CD14-positive monocyte (primary cell): ENCODE measurements around the gene CCDC87. TPM values are rescaled to one million over a fixed set of nuclear protein-coding genes. Genes with fewer than 3 reads are reported as not detected.
A peak's percentile ranks its signal among the peaks of the same experiment; 100 is the strongest.

ENCODE experiments used
- DNase-seq, 3 donors: peaks; one replicate each; pipeline ENCODE4 v3.0.0-alpha.2; 2011 to 2022
- H2AFZ ChIP-seq: 2 replicates; pipeline ENCODE4 v1.6.0; 2012; ENCODE audit warnings: mild to moderate bottlenecking, low read depth, low read length, inconsistent platforms; ENCODE audit not compliant: insufficient read depth, poor library complexity, severe bottlenecking
- H3K27ac ChIP-seq, 2 donors: 1 replicate in 1 of 2; 2 replicates in 1 of 2; pipeline ENCODE4 v1.5.1; 2012 to 2013; ENCODE audit warnings: low read length in 2 of 2, control low read depth in 1 of 2, inconsistent platforms in 1 of 2, low read depth in 1 of 2, mild to moderate bottlenecking in 1 of 2
- H3K27me3 ChIP-seq, 2 donors: one replicate each; pipeline versions ENCODE4 v1.6.0 to v1.6.1; 2011 to 2013; ENCODE audit warnings: low read length in 2 of 2; ENCODE audit not compliant: control insufficient read depth in 2 of 2, insufficient read depth in 2 of 2
- H3K36me3 ChIP-seq, 2 donors: replicated peaks in 1 of 2; 1 replicate in 1 of 2; 2 replicates in 1 of 2; pipeline versions ENCODE4 v1.5.1 to v1.6.1; 2012 to 2013; ENCODE audit warnings: low read length in 2 of 2, control low read depth in 1 of 2, inconsistent platforms in 1 of 2, mild to moderate bottlenecking in 1 of 2; ENCODE audit not compliant: insufficient read depth in 2 of 2, control insufficient read depth in 1 of 2
- H3K4me1 ChIP-seq, 2 donors: 1 replicate in 1 of 2; 2 replicates in 1 of 2; pipeline versions ENCODE4 v1.5.1 to v1.6.1; 2012 to 2013; ENCODE audit warnings: low read length in 2 of 2, control low read depth in 1 of 2, inconsistent platforms in 1 of 2, mild to moderate bottlenecking in 1 of 2, moderate library complexity in 1 of 2; ENCODE audit not compliant: insufficient read depth in 2 of 2, control insufficient read depth in 1 of 2
- H3K4me2 ChIP-seq: replicated peaks from 2 replicates; pipeline ENCODE3; 2012; ENCODE audit warnings: low read length, moderate library complexity, mild to moderate bottlenecking; ENCODE audit not compliant: poor library complexity, severe bottlenecking; ENCODE audit errors: extremely low read depth
- H3K4me3 ChIP-seq, 3 experiments: fragments of 200-600 bp in 1 of 3; sonication (generic) in 1 of 3; replicated peaks in 1 of 3; 1 replicate in 2 of 3; 2 replicates in 1 of 3; pipeline ENCODE4 v1.5.1; 2011 to 2013; ENCODE audit warnings: low read length in 3 of 3, mild to moderate bottlenecking in 3 of 3, control low read depth in 2 of 3, low read depth in 2 of 3, inconsistent platforms in 1 of 3, moderate library complexity in 1 of 3
- H3K79me2 ChIP-seq: 2 replicates; pipeline ENCODE4 v1.6.0; 2012; ENCODE audit warnings: mild to moderate bottlenecking, control low read depth, inconsistent platforms, low read length, moderate library complexity; ENCODE audit not compliant: insufficient read depth
- H3K9ac ChIP-seq: 2 replicates; pipeline ENCODE4 v1.6.0; 2017; ENCODE audit warnings: low read length, mild to moderate bottlenecking; ENCODE audit not compliant: insufficient read depth, poor library complexity, severe bottlenecking
- H3K9me3 ChIP-seq, 2 donors: replicated peaks in 1 of 2; 1 replicate in 1 of 2; 2 replicates in 1 of 2; pipeline versions ENCODE4 v1.5.1 to v1.6.1; 2012 to 2013; ENCODE audit warnings: low read length in 2 of 2, control low read depth in 1 of 2; ENCODE audit not compliant: control insufficient read depth in 1 of 2, insufficient read depth in 1 of 2
- H4K20me1 ChIP-seq: 2 replicates; pipeline ENCODE4 v1.6.0; 2012; ENCODE audit warnings: mild to moderate bottlenecking, low read length, control low read depth, moderate library complexity; ENCODE audit not compliant: insufficient read depth
- H3K27ac Mint-ChIP-seq, 7 donors: one replicate each; pipeline ENCODE4 v1.8.0; 2020; ENCODE audit warnings: mild to moderate bottlenecking in 7 of 7, mixed read lengths in 7 of 7, moderate library complexity in 6 of 7, inconsistent platforms in 2 of 7
- H3K27me3 Mint-ChIP-seq, 3 donors: one replicate each; pipeline ENCODE4 v1.8.0; 2021 to 2022; ENCODE audit warnings: low read depth in 3 of 3, mild to moderate bottlenecking in 3 of 3, mixed read lengths in 3 of 3, moderate library complexity in 3 of 3, inconsistent platforms in 1 of 3
- H3K36me3 Mint-ChIP-seq, 2 donors: one replicate each; pipeline ENCODE4 v1.8.0; 2020; ENCODE audit warnings: mixed read lengths in 2 of 2, inconsistent platforms in 1 of 2, mild to moderate bottlenecking in 1 of 2
- H3K4me1 Mint-ChIP-seq: one replicate; pipeline ENCODE4 v1.8.0; 2020; ENCODE audit warnings: mild to moderate bottlenecking, mixed read lengths
- H3K4me3 Mint-ChIP-seq, 2 donors: one replicate each; pipeline ENCODE4 v1.8.0; 2020; ENCODE audit warnings: mild to moderate bottlenecking in 2 of 2, mixed read lengths in 2 of 2, moderate library complexity in 1 of 2
- H3K9me3 Mint-ChIP-seq, 7 donors: one replicate each; pipeline ENCODE4 v1.8.0; 2020 to 2022; ENCODE audit warnings: mixed read lengths in 7 of 7, mild to moderate bottlenecking in 6 of 7, moderate library complexity in 6 of 7, inconsistent platforms in 2 of 7
- WGBS: methylation state at CpG from one replicate; pipeline ENCODE4 v1.1.5; 2013; ENCODE audit warnings: missing lambda C conversion rate; ENCODE audit not compliant: insufficient coverage; 5-methylcytosine and 5-hydroxymethylcytosine counted together
- intact Hi-C, 2 donors: fragments of 100-400 bp; cut with micrococcal nuclease; formaldehyde crosslinking; loops; one replicate each; pipeline versions ENCODE4 v1.15.0 to v1.15.1; 2023
- polyA plus RNA-seq, 3 donors: library from polyadenylated mRNA; depleted of rRNA in 1 of 3; unstranded in 2 of 3; stranded (reverse) in 1 of 3; fragments of 300-500 nt in 2 of 3; fragments of >200 nt in 1 of 3; fragmentation: Illumina TruSeq in 2 of 3; gene quantifications; 1 replicate in 2 of 3; 2 replicates in 1 of 3; pipeline ENCODE4 v1.2.3, GENCODE V29; 2012 to 2021
- TF ChIP-seq, protein P1 (sequence below): fragments of 200-600 bp; IDR thresholded peaks from one replicate; pipeline ENCODE4 v1.8.0; 2022; ENCODE audit warnings: antibody characterized with exemption, mild to moderate bottlenecking

The CCDC87 gene
- polyA plus RNA-seq, 3 donors: not detected

GRCh38 chr11:66632952-66633351, 40.1 kb upstream of the CCDC87 start:
- Histone ChIP-seq H3K9me3 (no peaks in the 10 kb centered on the region), H3K4me3 (no peak overlapping the region), H2AFZ (no peak overlapping the region), H4K20me1 (peaks cover 81% of the 10 kb centered on the region), H3K27ac (no peak overlapping the region), H3K79me2 (peaks cover 100% of the 10 kb centered on the region), H3K36me3 (peaks cover 36 to 54% of the 10 kb centered on the region in 2 donors), H3K4me2 (no peak overlapping the region), H3K9ac (no peak overlapping the region), H3K27me3 (no peaks in the 10 kb centered on the region), H3K4me1 (peaks cover 8 to 10% of the 10 kb centered on the region in 2 donors)
- TF ChIP-seq, protein P1, sequence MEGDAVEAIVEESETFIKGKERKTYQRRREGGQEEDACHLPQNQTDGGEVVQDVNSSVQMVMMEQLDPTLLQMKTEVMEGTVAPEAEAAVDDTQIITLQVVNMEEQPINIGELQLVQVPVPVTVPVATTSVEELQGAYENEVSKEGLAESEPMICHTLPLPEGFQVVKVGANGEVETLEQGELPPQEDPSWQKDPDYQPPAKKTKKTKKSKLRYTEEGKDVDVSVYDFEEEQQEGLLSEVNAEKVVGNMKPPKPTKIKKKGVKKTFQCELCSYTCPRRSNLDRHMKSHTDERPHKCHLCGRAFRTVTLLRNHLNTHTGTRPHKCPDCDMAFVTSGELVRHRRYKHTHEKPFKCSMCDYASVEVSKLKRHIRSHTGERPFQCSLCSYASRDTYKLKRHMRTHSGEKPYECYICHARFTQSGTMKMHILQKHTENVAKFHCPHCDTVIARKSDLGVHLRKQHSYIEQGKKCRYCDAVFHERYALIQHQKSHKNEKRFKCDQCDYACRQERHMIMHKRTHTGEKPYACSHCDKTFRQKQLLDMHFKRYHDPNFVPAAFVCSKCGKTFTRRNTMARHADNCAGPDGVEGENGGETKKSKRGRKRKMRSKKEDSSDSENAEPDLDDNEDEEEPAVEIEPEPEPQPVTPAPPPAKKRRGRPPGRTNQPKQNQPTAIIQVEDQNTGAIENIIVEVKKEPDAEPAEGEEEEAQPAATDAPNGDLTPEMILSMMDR: no peak
- Mint-ChIP-seq H3K4me3 (no peak overlapping the region), H3K27ac (no peak overlapping the region), H3K9me3 (peaks cover 0 to 2% (median 0%) of the 10 kb centered on the region in 7 donors), H3K4me1 (peaks cover 9% of the 10 kb centered on the region), H3K36me3 (peaks cover 32 to 55% of the 10 kb centered on the region in 2 donors), H3K27me3 (no peaks in the 10 kb centered on the region)
- WGBS: no CpG with 5 or more reads among the region's 2 CpGs
- no peak for DNase-seq
- intact Hi-C loops: no loop called here

DNA sequence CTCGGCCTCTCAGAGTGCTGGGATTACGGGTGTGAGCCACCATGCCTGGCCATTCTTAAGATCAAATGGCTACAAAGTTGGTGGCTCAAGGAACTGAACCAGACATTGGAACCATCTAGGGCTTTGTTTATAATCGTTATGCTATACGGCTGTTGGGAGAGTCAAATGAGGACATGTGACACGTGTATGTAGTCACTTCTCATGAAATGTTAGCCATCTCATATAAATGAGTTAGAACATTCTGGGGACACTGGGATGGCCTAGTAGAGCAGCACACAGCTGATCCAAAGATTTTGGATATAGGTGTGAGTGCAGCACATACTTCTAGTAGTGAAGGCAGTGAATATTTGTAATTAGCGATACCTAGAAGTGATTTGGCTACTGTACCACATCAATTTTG, 39.0 kb upstream of the CCDC87 start:
- TF ChIP-seq, protein P1: no peak
- intact Hi-C loops: no loop called here
- 94% methylated on average over 2 of the region's 6 CpGs for WGBS
- Histone ChIP-seq H2AFZ (no peak overlapping the region), H3K4me1 (no peaks in the 10 kb centered on the region), H3K79me2 (peaks cover 100% of the 10 kb centered on the region), H3K27ac (peak overlapping the region in 1 of 2 donors; percentile 11), H3K36me3 (peaks cover 47 to 64% of the 10 kb centered on the region in 2 donors), H3K9ac (no peak overlapping the region), H3K9me3 (no peaks in the 10 kb centered on the region), H4K20me1 (peaks cover 92% of the 10 kb centered on the region), H3K4me3 (no peak overlapping the region), H3K4me2 (no peak overlapping the region), H3K27me3 (no peaks in the 10 kb centered on the region)
- H3K4me1 Mint-ChIP-seq: peaks cover 2% of the 10 kb centered on the region
- H3K27ac Mint-ChIP-seq: peak overlapping the region in 1 of 7 donors; percentile 69
- DNase-seq: no peak
- H3K36me3 Mint-ChIP-seq: peaks cover 42 to 65% of the 10 kb centered on the region in 2 donors
- peaks cover 0 to 2% (median 0%) of the 10 kb centered on the region in 7 donors for H3K9me3 Mint-ChIP-seq
- H3K4me3 Mint-ChIP-seq: no peak overlapping the region
- H3K27me3 Mint-ChIP-seq: no peaks in the 10 kb centered on the region
